ENCODE data around the gene CLDN20. TPM values are rescaled to one million over a fixed set of nuclear protein-coding genes. Genes with fewer than 3 reads are reported as not detected.

CLDN20 gene
- total RNA-seq, 1 donor from 2014 or later, result not detected

GRCh38 chr6:155259897-155260296 lies 3.9 kb upstream of the CLDN20 start:
- H3K4me3 ChIP-seq, result no peak overlapping the region
- intact Hi-C loops (cut with DNase I), result no loop called here
- peak; percentile 42 for ATAC-seq
- TF ChIP-seq CTCF (IDR thresholded peaks at IDR 0.05), result no peak
- no peak overlapping the region for H3K27ac ChIP-seq
- no peaks in the 10 kb centered on the region for H3K27me3 ChIP-seq
- H3K36me3 ChIP-seq, result peaks cover 52% of the 10 kb centered on the region
- no peak for DNase-seq
- H3K9me3 ChIP-seq, result no peaks in the 10 kb centered on the region
- H3K4me1 ChIP-seq, result no peaks in the 10 kb centered on the region

GRCh38 chr6:155260686-155261085 lies 3.1 kb upstream of the CLDN20 start:
- no peak for TF ChIP-seq CTCF (IDR thresholded peaks at IDR 0.05)
- intact Hi-C loops (cut with DNase I), result no loop called here

GRCh38 chr6:155261111-155261900 lies 2.5 kb upstream of the CLDN20 start:
- H3K27ac ChIP-seq, result no peak overlapping the region
- DNase-seq (no peak), ATAC-seq (no peak)
- TF ChIP-seq CTCF (IDR thresholded peaks at IDR 0.05), result no peak
- no peaks in the 10 kb centered on the region for H3K9me3 ChIP-seq
- H3K4me1 ChIP-seq, result no peaks in the 10 kb centered on the region
- intact Hi-C loops (cut with DNase I), result no loop called here
- H3K4me3 ChIP-seq, result no peak overlapping the region
- no peaks in the 10 kb centered on the region for H3K27me3 ChIP-seq
- peaks cover 50% of the 10 kb centered on the region for H3K36me3 ChIP-seq

More at GRCh38 chr6:155260686-155261085, 3.1 kb upstream of the CLDN20 start:
- peaks cover 55% of the 10 kb centered on the region for H3K36me3 ChIP-seq
- no peaks in the 10 kb centered on the region for H3K27me3 ChIP-seq
- no peaks in the 10 kb centered on the region for H3K9me3 ChIP-seq
- ATAC-seq (no peak), DNase-seq (no peak)
- no peak overlapping the region for H3K4me3 ChIP-seq
- no peak overlapping the region for H3K27ac ChIP-seq
- no peaks in the 10 kb centered on the region for H3K4me1 ChIP-seq

GRCh38 chr6:155262655-155263054 lies 1.2 kb upstream of the CLDN20 start:
- ATAC-seq, result no peak
- H3K9me3 ChIP-seq, result no peaks in the 10 kb centered on the region
- no peaks in the 10 kb centered on the region for H3K27me3 ChIP-seq
- no peak for TF ChIP-seq CTCF (IDR thresholded peaks at IDR 0.05)
- H3K4me1 ChIP-seq, result no peaks in the 10 kb centered on the region
- intact Hi-C loops (cut with DNase I), result no loop called here
- H3K4me3 ChIP-seq, result no peak overlapping the region
- no peak for DNase-seq
- H3K36me3 ChIP-seq, result peaks cover 37% of the 10 kb centered on the region
- no peak overlapping the region for H3K27ac ChIP-seq

- intact Hi-C loops (cut with DNase I), result no loop called here
- no peaks in the 10 kb centered on the region for H3K9me3 ChIP-seq
- H3K4me1 ChIP-seq, result no peaks in the 10 kb centered on the region
- no peaks in the 10 kb centered on the region for H3K27me3 ChIP-seq
- TF ChIP-seq CTCF (IDR thresholded peaks at IDR 0.05), result no peak
- H3K36me3 ChIP-seq, result peaks cover 17% of the 10 kb centered on the region
- H3K4me3 ChIP-seq, result no peak overlapping the region
- no peak for DNase-seq
- ATAC-seq, result no peak
- H3K27ac ChIP-seq, result no peak overlapping the region
These were observed 994 bp downstream of the CLDN20 start for GRCh38 chr6:155264693-155265320.
